SU-DHL-6 (cell line): ENCODE data around the gene CEP170.

Source experiments
- H2AFZ ChIP-seq: fragments of 200-600 bp; sonication (generic); 2 replicates; pipeline ENCODE4 v1.6.1; 2014; ENCODE audit warnings: low read depth, mild to moderate bottlenecking, moderate library complexity, mixed read lengths, antibody characterized with exemption, low read length; ENCODE audit not compliant: severe bottlenecking
- H3F3A ChIP-seq: fragments of 200-600 bp; shearing (Covaris generic); 2 replicates; pipeline ENCODE4 v1.6.0; 2016; ENCODE audit warnings: antibody characterized with exemption, mild to moderate bottlenecking; ENCODE audit not compliant: insufficient read depth
- H3K27ac ChIP-seq: fragments of 200-600 bp; sonication (generic); 2 replicates; pipeline ENCODE4 v1.5.1; 2016; ENCODE audit warnings: low read depth, mild to moderate bottlenecking, low read length, moderate library complexity, mixed read lengths
- H3K27me3 ChIP-seq: fragments of 200-600 bp; sonication (generic), shearing (Covaris generic); 2 replicates; pipeline ENCODE4 v1.6.0; 2014; ENCODE audit warnings: mild to moderate bottlenecking, low read length
- H3K36me3 ChIP-seq: fragments of 200-600 bp; sonication (generic); 2 replicates; pipeline ENCODE4 v1.6.1; 2014; ENCODE audit warnings: mild to moderate bottlenecking, low read length, mixed read lengths
- H3K4me2 ChIP-seq: fragments of 300-600, 200-600 bp; shearing (Covaris generic), sonication (generic); 2 replicates; pipeline ENCODE4 v1.6.0; 2014; ENCODE audit warnings: low read length, low read depth, mild to moderate bottlenecking; ENCODE audit not compliant: poor library complexity, severe bottlenecking
- H3K4me3 ChIP-seq: fragments of 200-600 bp; sonication (generic); 2 replicates; pipeline ENCODE4 v1.5.1; 2014; ENCODE audit warnings: antibody characterized with exemption, low read length, mild to moderate bottlenecking, mixed read lengths; ENCODE audit not compliant: insufficient read depth, poor library complexity, severe bottlenecking
- H3K79me2 ChIP-seq: fragments of 200-600 bp; sonication (generic); 2 replicates; pipeline ENCODE4 v1.6.1; 2014; ENCODE audit warnings: mild to moderate bottlenecking, low read length, moderate library complexity; ENCODE audit not compliant: insufficient read depth
- H3K9ac ChIP-seq: fragments of 200-600 bp; sonication (generic); 2 replicates; pipeline ENCODE4 v1.7.0; 2014; ENCODE audit warnings: mild to moderate bottlenecking, low read length
- H3K9me2 ChIP-seq: fragments of 200-600 bp; sonication (generic); replicated peaks from 2 replicates; pipeline ENCODE4 v1.6.1; 2014; ENCODE audit warnings: low read length; ENCODE audit not compliant: insufficient read depth
- H3K9me3 ChIP-seq: fragments of 200-600 bp; sonication (generic); 2 replicates; pipeline ENCODE4 v1.6.1; 2014; ENCODE audit warnings: low read length, mixed read lengths; ENCODE audit not compliant: insufficient read depth
- H4K20me1 ChIP-seq: fragments of 200-600 bp; sonication (generic); 2 replicates; pipeline ENCODE4 v1.6.1; 2014; ENCODE audit warnings: low read depth, mild to moderate bottlenecking, antibody characterized with exemption, low read length, moderate library complexity, mixed read lengths
- CTCF ChIP-seq: fragments of 200-600 bp; sonication (generic); IDR thresholded peaks from one replicate; pipeline ENCODE4 v1.5.1; 2017; ENCODE audit warnings: antibody characterized with exemption, mild to moderate bottlenecking, low read length, moderate library complexity; ENCODE audit not compliant: insufficient read depth, poor library complexity, severe bottlenecking
- EZH2phosphoT487 ChIP-seq: fragments of 200-600 bp; sonication (generic), shearing (Covaris generic); conservative IDR thresholded peaks from 2 replicates; pipeline ENCODE4 v1.6.1; 2018; ENCODE audit warnings: mild to moderate bottlenecking, antibody characterized with exemption, low read length, moderate library complexity, mixed read lengths

CEP170 gene

GRCh38 chr1:243269461-243269801 is 14.3 kb upstream of the CEP170 start:
- H3K79me2 ChIP-seq, result peaks cover 3% of the 10 kb centered on the region; the same call in 1 of the 2 replicates
- H3F3A ChIP-seq, result peaks cover 5% of the 10 kb centered on the region; the same call in 1 of the 2 replicates
- H3K4me2 ChIP-seq, result peak overlapping the region; percentile 65
- peak overlapping the region; percentile 39 for H2AFZ ChIP-seq
- no peaks in the 10 kb centered on the region for H3K36me3 ChIP-seq
- peak overlapping the region; percentile 30 for H3K4me3 ChIP-seq
- 0 out of 2 replicates have a peak overlapping the region, but pooled peaks have one; percentile 19 for H3K9ac ChIP-seq
- no peaks in the 10 kb centered on the region for H3K9me2 ChIP-seq
- H4K20me1 ChIP-seq, result no peaks in the 10 kb centered on the region
- peak overlapping the region; percentile 37; the same call in 1 of the 2 replicates for H3K27ac ChIP-seq
- H3K9me3 ChIP-seq, result no peaks in the 10 kb centered on the region
- H3K27me3 ChIP-seq, result no peaks in the 10 kb centered on the region
- TF ChIP-seq EZH2phosphoT487 (no peak), CTCF (no peak)

- Histone ChIP-seq H3K27me3 (no peaks in the 10 kb centered on the region), H4K20me1 (no peaks in the 10 kb centered on the region), H3K9ac (0 out of 2 replicates have a peak overlapping the region, but pooled peaks have one; percentile 19), H3K9me3 (no peaks in the 10 kb centered on the region), H2AFZ (peak overlapping the region; percentile 39), H3K27ac (peak overlapping the region; percentile 37; the same call in 1 of the 2 replicates), H3K4me2 (peak overlapping the region; percentile 65), H3K36me3 (no peaks in the 10 kb centered on the region), H3F3A (peaks cover 5% of the 10 kb centered on the region; the same call in 1 of the 2 replicates), H3K4me3 (peak overlapping the region; percentile 30), H3K9me2 (no peaks in the 10 kb centered on the region), H3K79me2 (peaks cover 3% of the 10 kb centered on the region; the same call in 1 of the 2 replicates)
- TF ChIP-seq CTCF (no peak), EZH2phosphoT487 (no peak)
These were observed 13.8 kb upstream of the CEP170 start for GRCh38 chr1:243268751-243269460.

GRCh38 chr1:243267914-243268653 is 13.0 kb upstream of the CEP170 start:
- Histone ChIP-seq H4K20me1 (no peaks in the 10 kb centered on the region), H3K27ac (no peak overlapping the region), H3K4me3 (no peak overlapping the region), H3K4me2 (peak overlapping the region; percentile 65), H3K9me2 (no peaks in the 10 kb centered on the region), H3K9me3 (no peaks in the 10 kb centered on the region), H3K27me3 (no peaks in the 10 kb centered on the region), H3K79me2 (peaks cover 3% of the 10 kb centered on the region; the same call in 1 of the 2 replicates), H2AFZ (no peak overlapping the region), H3K36me3 (no peaks in the 10 kb centered on the region), H3F3A (peaks cover 5% of the 10 kb centered on the region; the same call in 1 of the 2 replicates), H3K9ac (no peak overlapping the region)
- no peak for TF ChIP-seq CTCF
- no peak for TF ChIP-seq EZH2phosphoT487
